HG03342 (cell line): Measurements from ENCODE around the gene KDM4B.
"Not testable (repeated sequence)": the region's sequence is repeated elsewhere in the genome, so short reads cannot be mapped to it uniquely, and the experiment has no call there.

Source experiments
- ATAC-seq: cut with Tn5 transposase; IDR thresholded peaks from one replicate; pipeline ENCODE4 v1.9.1; 2021; ENCODE audit warnings: mild to moderate bottlenecking, moderate library complexity; ENCODE audit not compliant: unreplicated experiment

The KDM4B gene

GRCh38 chr19:5193192-5193591, 224.3 kb downstream of the KDM4B start:
- ATAC-seq = no peak

GRCh38 chr19:5194641-5195040, 225.7 kb downstream of the KDM4B start:
- ATAC-seq = no peak

GRCh38 chr19:5195587-5195986, 226.7 kb downstream of the KDM4B start:
- ATAC-seq = not testable (repeated sequence)

- ATAC-seq = no peak
Observed at GRCh38 chr19:5196832-5197231, 227.9 kb downstream of the KDM4B start.

GRCh38 chr19:5200844-5201243, 231.9 kb downstream of the KDM4B start:
- ATAC-seq = no peak

GRCh38 chr19:5202553-5202952, 233.6 kb downstream of the KDM4B start:
- no peak for ATAC-seq
